Left lung (tissue), 10 donors: Measurements from ENCODE around the gene NFATC1. TPM values are rescaled to one million over a fixed set of nuclear protein-coding genes. Genes with fewer than 3 reads are reported as not detected.

Source experiments
- ATAC-seq: fragments of 200-7000 bp; cut with Tn5 transposase; one replicate; pipeline ENCODE4 v1.9.1; 2020; ENCODE audit warnings: moderate library complexity
- DNase-seq, 4 donors: peaks; one replicate each; pipeline ENCODE4 v3.0.0-alpha.2; 2013 to 2020
- H3K27ac ChIP-seq, 2 donors: fragments of 200-600 bp; sonication (generic) in 1 of 2; one replicate each; pipeline versions ENCODE4 v1.5.0 to v1.8.0; 2020 to 2021
- H3K27me3 ChIP-seq, 2 donors: fragments of 200-600 bp; sonication (generic) in 1 of 2; one replicate each; pipeline versions ENCODE4 v1.5.0 to v1.8.0; 2020 to 2021
- H3K36me3 ChIP-seq, 2 donors: fragments of 200-600 bp; sonication (generic) in 1 of 2; one replicate each; pipeline versions ENCODE4 v1.5.0 to v1.8.0; 2020 to 2021
- H3K4me1 ChIP-seq, 2 donors: fragments of 200-600 bp; one replicate each; pipeline ENCODE4 v1.8.0; 2021
- H3K4me3 ChIP-seq, 2 donors: fragments of 200-600 bp; sonication (generic) in 1 of 2; one replicate each; pipeline versions ENCODE4 v1.5.0 to v1.8.0; 2020 to 2021; ENCODE audit warnings: mild to moderate bottlenecking in 1 of 2
- H3K9me3 ChIP-seq, 2 donors: fragments of 200-600 bp; sonication (generic) in 1 of 2; one replicate each; pipeline versions ENCODE4 v1.5.0 to v1.8.0; 2020 to 2021
- intact Hi-C, 2 donors: fragments of 100-400 bp; cut with DNase I; formaldehyde crosslinking; loops; one replicate each; pipeline versions ENCODE4 v1.11.2 to v1.14.2; 2022
- polyA plus RNA-seq, 6 donors: library from polyadenylated mRNA; unstranded; fragments of 120-200 nt; gene quantifications; one replicate each; pipeline ENCODE4 v1.2.1, GENCODE V29; 2013; ENCODE audit not compliant: insufficient read length in 6 of 6
- total RNA-seq, 2 donors: library from RNA; stranded (reverse); fragmentation: NEBNext Ultra II Directional; extraction: Animal tissue kit (Norgen Biotek cat#: 25700); gene quantifications; one replicate each; pipeline ENCODE4 v1.2.1, GENCODE V29; 2021
- TF ChIP-seq, protein P1 (sequence below), 2 donors: fragments of 200-600 bp; sonication (generic) in 1 of 2; IDR thresholded peaks; one replicate each; pipeline versions ENCODE4 v1.5.0 to v1.8.0; 2021; ENCODE audit warnings: antibody characterized with exemption in 2 of 2
- donor health status: DM: no; HTN: yes; CAD: no.
- donor health status: DM: no; HTN: no; CAD: no.

The NFATC1 gene
- total and polyA plus RNA-seq, 8 donors = 6.5 to 17.1 (median 8.0) TPM

DNA sequence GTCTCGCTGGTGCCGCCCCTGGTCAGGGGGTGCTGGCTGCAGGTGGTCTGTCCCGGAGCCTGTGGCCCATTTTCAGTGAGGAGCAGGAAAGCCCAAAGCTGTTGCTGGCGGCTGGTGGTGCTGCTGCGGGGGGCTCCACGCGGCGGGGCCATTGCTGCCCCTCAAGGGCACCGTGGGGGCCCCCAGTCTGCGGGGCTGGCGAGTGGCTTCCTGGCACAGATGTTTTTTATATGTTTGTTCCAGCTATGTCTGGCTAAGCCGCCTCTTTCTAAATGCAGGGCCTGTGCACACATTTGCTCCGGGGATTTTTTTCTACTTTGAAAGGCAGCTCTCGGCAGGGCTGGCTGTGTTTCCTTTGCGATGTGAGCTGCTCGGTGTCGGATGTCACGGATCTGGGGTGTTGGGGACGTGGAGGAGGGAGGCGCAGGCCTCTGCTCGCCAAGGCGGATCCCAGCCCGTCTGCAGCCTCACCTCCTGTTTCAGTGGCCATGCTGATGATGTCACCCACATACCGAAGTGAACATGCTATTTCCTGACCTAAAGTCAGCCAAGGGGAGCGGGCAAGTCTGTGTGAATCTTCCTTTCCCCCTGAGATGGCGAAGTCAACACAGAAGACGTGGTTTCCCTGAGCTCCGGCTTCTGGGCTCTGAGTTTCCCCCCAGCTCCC lies 171.9 kb downstream of the NFATC1 start:
- H3K4me3 ChIP-seq = no peak overlapping the region
- DNase-seq (peak; percentile 42 to 69 (median 50)), ATAC-seq (peak; percentile 67)
- H3K27me3 ChIP-seq = peaks cover 0 to 25% of the 10 kb centered on the region in 2 donors
- H3K9me3 ChIP-seq = peaks cover 0 to 9% of the 10 kb centered on the region in 2 donors
- H3K27ac ChIP-seq = no peak overlapping the region
- TF ChIP-seq, protein P1, sequence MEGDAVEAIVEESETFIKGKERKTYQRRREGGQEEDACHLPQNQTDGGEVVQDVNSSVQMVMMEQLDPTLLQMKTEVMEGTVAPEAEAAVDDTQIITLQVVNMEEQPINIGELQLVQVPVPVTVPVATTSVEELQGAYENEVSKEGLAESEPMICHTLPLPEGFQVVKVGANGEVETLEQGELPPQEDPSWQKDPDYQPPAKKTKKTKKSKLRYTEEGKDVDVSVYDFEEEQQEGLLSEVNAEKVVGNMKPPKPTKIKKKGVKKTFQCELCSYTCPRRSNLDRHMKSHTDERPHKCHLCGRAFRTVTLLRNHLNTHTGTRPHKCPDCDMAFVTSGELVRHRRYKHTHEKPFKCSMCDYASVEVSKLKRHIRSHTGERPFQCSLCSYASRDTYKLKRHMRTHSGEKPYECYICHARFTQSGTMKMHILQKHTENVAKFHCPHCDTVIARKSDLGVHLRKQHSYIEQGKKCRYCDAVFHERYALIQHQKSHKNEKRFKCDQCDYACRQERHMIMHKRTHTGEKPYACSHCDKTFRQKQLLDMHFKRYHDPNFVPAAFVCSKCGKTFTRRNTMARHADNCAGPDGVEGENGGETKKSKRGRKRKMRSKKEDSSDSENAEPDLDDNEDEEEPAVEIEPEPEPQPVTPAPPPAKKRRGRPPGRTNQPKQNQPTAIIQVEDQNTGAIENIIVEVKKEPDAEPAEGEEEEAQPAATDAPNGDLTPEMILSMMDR (IDR thresholded peaks at IDR 0.05) = no peak
- peaks cover 0 to 7% of the 10 kb centered on the region in 2 donors for H3K4me1 ChIP-seq
- intact Hi-C loops = no loop called here
- no peaks in the 10 kb centered on the region for H3K36me3 ChIP-seq

DNA sequence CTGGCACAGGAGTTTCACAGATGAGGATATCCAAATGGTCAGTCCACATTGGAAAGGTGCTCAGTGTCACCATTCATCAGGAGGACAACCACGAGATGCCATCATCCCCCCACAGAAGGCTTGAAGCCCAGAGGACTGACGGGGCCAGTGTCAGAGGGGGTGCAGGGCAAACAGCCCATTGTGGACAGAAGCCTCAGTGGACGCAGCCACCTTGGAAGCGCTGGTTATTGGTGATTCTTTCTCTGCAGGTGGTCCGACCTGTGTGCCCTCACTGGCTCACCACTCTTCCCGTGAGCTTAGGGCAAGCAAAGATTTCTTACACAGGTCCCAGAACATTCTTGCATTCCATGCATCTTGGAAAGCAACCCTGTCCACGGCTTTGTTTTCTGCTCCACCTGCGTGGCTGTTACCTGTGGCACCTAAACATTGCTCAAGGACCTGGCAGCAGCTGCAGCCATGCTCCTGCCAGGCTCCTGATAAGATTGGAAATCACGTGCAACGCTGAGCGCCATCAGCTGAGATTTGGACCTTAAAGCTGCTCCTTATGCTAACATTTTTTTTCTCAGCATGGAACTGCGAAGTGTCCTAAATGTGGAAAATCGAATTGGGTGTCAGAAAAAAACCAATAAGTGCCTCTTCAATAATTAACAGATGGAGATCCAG lies 172.9 kb downstream of the NFATC1 start:
- intact Hi-C loops = no loop called here

DNA sequence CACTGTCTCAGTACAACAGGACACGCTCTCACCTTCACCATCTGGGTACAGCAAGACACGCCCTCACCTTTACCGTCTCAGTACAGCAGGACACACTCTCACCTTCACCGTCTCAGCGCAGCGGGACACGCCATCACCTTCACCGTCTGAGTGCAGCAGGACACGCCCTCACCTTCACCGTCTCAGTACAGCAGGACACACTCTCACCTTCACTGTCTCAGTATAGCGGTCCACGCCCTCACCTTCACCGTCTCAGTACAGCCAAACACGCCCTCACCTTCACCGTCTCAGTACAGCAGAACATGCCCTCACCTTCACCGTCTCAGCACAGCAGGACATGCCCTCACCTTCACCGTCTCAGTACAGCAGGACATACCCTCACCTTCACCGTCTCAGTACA lies 174.0 kb downstream of the NFATC1 start:
- ATAC-seq (no peak), DNase-seq (peak in 2 of 4 donors; percentile 20 to 22)
- no peak overlapping the region for H3K27ac ChIP-seq
- peaks cover 0 to 7% of the 10 kb centered on the region in 2 donors for H3K4me1 ChIP-seq
- peaks cover 0 to 26% of the 10 kb centered on the region in 2 donors for H3K9me3 ChIP-seq
- H3K36me3 ChIP-seq = no peaks in the 10 kb centered on the region
- TF ChIP-seq, protein P1 (IDR thresholded peaks at IDR 0.05) = no peak
- H3K27me3 ChIP-seq = peaks cover 0 to 25% of the 10 kb centered on the region in 2 donors
- no peak overlapping the region for H3K4me3 ChIP-seq
- intact Hi-C loops = no loop called here

More for the DNA sequence above, 172.9 kb downstream of the NFATC1 start:
- H3K36me3 ChIP-seq = no peaks in the 10 kb centered on the region
- H3K4me1 ChIP-seq = peaks cover 0 to 7% of the 10 kb centered on the region in 2 donors
- peaks cover 0 to 25% of the 10 kb centered on the region in 2 donors for H3K27me3 ChIP-seq
- no peak overlapping the region for H3K4me3 ChIP-seq
- H3K27ac ChIP-seq = no peak overlapping the region
- TF ChIP-seq, protein P1 (IDR thresholded peaks at IDR 0.05) = no peak
- peaks cover 0 to 20% of the 10 kb centered on the region in 2 donors for H3K9me3 ChIP-seq
- ATAC-seq (no peak), DNase-seq (peak in 2 of 4 donors; percentile 25 to 28)

DNA sequence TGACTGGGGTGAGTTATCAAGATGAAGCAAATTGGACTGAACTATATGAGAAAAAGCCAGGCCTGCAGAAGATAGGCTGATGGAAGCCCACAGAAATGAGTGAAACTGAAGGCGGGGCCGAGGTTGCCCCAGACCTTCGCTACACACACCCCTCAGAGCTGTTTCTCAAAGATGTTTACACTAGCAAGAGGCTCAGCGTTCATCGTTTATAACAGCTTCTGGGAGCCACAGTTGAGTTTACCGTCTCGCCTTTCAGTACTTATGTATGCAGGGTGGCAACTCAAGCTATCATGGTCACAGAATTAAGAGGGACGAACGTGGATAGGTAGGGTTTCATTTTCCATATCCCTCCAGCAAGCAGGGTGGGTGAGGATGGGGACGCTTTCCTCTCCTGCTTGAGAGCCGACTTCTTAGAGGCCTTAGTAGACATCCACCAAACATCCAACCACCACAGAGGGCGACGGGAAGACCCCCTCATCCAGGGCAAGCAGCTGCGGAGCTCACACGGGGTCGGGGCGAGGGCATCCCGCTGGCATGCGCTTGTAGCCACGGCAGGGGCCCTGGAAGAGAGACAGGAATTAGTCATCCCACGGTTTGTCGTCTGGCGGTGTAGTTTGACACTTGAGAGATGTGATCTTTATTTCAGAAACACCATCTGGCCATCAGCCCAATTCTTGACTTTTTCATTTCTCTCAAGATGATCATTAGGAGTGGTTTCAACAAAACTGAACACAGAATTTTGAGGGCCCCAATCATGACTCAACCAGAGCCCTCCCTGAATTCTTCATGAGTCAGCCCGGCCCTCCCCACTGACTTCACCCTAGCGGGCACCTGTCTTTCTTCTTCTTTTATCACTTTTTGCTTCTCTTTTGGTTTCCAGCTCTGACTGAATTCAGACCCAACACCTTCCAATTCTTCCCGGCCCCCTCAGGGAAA lies 174.8 kb downstream of the NFATC1 start:
- intact Hi-C loops = no loop called here
- peak in 2 of 4 donors; percentile 29 to 55 for DNase-seq
- TF ChIP-seq, protein P1 (IDR thresholded peaks at IDR 0.05) = no peak
- H3K4me3 ChIP-seq = no peak overlapping the region
- peaks cover 0 to 7% of the 10 kb centered on the region in 2 donors for H3K4me1 ChIP-seq
- peak; percentile 16 for ATAC-seq
- H3K9me3 ChIP-seq = peaks cover 0 to 26% of the 10 kb centered on the region in 2 donors
- H3K27ac ChIP-seq = no peak overlapping the region
- H3K27me3 ChIP-seq = peaks cover 0 to 25% of the 10 kb centered on the region in 2 donors
- H3K36me3 ChIP-seq = no peaks in the 10 kb centered on the region
